ENCODE data around the gene HAPLN2. TPM values are rescaled to one million over a fixed set of nuclear protein-coding genes. Genes with fewer than 3 reads are reported as not detected.

HAPLN2 gene
- total RNA-seq (not detected), polyA plus RNA-seq (under 1 TPM; 0.38 to 0.46 TPM)

DNA sequence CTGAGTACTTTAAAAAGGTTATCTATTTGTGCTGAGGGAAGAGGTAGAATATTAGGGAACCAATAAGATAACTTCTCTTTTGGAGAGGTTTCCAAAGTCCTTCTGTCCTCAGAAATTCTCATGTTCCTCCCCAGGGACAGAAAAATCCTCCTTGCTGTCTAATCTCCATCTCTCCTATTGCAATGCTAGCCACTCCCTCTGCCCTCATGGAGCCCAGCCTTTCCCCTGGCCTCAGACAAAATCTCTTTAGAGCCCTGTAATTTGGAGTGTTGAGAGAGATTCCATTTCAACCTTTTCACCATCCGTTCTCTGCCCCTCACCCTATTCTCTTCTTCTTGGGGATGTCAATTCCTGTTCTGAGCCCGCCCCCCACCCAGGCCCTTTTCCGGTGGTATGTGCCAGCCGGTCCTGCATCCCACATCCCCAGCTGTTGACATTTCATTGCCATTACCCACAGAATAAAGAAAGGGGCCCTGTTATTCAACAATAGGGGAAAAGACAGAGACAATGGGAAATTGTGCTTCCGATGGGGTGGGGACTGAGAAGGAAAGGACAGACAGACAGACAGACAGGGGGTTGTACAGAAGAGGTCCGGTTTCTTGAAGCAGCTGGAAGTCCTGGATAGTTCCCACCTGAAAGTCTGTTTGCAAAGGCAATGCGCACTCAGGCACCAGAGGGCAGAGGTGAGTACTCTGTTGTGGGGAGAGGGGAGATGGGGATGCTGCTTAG is at the start of gene HAPLN2:
TSS of gene HAPLN2 (plus strand) at position 563 of the 729 bp plus-strand sequence. CDS start 4,076 bp downstream, outside the sequence.
- no peak for FAIRE-seq
- 4 to 5% methylated on average over 7 of the region's 7 CpGs for WGBS, 2 donors

DNA sequence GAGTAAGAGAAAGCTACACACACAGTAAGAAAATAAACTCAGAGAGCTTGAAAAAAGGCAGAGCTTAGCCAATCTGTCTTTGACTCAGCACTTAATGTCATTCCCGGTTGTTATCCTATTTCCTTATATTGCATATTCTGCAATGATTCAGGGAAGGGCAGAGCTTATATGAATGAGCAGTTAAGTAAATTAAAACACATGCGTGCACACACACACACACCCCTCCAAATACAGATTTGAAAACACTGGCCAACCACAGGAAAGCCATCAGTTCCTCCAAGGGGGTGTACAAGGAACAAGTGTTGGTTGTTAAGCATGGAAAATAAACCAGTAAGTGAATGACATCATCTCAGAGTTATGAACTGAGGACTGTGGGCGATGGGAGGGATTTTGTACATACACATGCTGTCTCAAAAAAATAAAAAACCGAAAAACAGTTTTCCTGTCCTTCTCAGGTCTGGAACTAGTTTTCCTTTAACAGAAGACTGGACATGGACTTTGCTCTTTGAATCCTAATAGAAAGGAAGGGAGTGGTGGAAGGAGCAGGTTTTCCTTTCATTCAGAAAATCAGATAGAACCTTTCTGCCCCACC is 47.9 kb upstream of the HAPLN2 start:
- Histone ChIP-seq H3K4me1 (peaks cover 0 to 9% (median 3%) of the 10 kb centered on the region in 3 donors), H3K27ac (no peak overlapping the region), H3K9me3 (no peaks in the 10 kb centered on the region), H3K4me3 (no peak overlapping the region), H3K36me3 (no peaks in the 10 kb centered on the region), H3K27me3 (no peaks in the 10 kb centered on the region)
- ATAC-seq, result peak in 3 of 4 donors; percentile 21 to 38 (median 31)
- DNase-seq, result no peak
- intact Hi-C loops (cut with DNase I), result no loop called here
- FAIRE-seq, result no peak
- TF ChIP-seq, protein P1, sequence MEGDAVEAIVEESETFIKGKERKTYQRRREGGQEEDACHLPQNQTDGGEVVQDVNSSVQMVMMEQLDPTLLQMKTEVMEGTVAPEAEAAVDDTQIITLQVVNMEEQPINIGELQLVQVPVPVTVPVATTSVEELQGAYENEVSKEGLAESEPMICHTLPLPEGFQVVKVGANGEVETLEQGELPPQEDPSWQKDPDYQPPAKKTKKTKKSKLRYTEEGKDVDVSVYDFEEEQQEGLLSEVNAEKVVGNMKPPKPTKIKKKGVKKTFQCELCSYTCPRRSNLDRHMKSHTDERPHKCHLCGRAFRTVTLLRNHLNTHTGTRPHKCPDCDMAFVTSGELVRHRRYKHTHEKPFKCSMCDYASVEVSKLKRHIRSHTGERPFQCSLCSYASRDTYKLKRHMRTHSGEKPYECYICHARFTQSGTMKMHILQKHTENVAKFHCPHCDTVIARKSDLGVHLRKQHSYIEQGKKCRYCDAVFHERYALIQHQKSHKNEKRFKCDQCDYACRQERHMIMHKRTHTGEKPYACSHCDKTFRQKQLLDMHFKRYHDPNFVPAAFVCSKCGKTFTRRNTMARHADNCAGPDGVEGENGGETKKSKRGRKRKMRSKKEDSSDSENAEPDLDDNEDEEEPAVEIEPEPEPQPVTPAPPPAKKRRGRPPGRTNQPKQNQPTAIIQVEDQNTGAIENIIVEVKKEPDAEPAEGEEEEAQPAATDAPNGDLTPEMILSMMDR (IDR thresholded peaks at IDR 0.05), result no peak
- 9 to 10% methylated on average over 4 of the region's 4 CpGs for WGBS, 2 donors

More for the DNA sequence above, at the start of gene HAPLN2:
- Histone ChIP-seq H3K27me3 (peaks cover 0 to 7% (median 3%) of the 10 kb centered on the region in 4 donors), H3K27ac (no peak within 1 kb of the TSS), H3K4me1 (peaks cover 0 to under 1% (median 0%) of the 10 kb centered on the region in 3 donors), H3K9me3 (no peaks in the 10 kb centered on the region), H3K36me3 (no peaks in the 10 kb centered on the region), H3K4me3 (no peak within 1 kb of the TSS)
- TF ChIP-seq, protein P1 (IDR thresholded peaks at IDR 0.05), result peak in 2 of 4 donors; percentile 14 to 16
- intact Hi-C loops (cut with DNase I), result no loop called here
- DNase-seq (peak in 1 of 6 donors; percentile 36), ATAC-seq (peak in 3 of 4 donors; percentile 48 to 65 (median 55))

DNA sequence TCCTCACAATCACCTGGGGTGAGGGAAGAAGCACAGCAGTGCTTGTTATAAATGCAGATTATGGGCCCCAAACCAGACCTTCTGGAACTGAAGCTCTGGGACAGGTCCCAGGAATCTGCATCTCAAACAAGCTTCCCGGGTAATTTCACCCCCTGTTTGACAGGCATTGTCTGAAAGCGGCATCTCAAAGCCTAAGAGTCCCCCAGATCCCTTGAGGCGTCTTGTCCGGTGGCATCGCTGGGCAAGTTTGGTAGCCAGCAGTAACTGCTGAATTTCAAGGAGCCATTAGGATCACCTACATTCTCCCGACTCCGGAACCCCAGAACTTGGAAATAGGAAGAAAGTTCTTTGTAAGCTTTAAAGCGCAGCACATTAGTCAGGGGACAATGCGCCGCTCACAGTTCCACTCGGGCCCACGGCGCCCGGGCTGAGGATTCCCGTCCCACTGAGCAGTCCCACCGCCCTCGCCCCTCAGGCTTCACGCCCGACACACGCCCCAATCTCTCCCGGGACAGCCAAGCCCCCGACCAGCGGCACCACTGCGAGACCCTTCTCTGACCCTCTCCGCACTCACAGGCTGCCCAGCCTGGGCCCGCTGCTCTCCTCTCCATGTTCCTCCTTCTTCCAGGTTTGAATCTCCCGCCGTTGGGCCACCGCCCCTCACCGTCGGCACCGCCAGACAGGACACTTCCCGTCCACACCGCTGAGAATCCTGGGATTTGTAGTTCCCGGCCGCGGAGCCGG is 47.1 kb upstream of the HAPLN2 start, which contains the start of gene IQGAP3:
TSS of gene IQGAP3 (minus strand) at position 647 of the 744 bp plus-strand sequence. CDS start at position 611, 36 bp downstream.
- FAIRE-seq (no peak), DNase-seq (peak; percentile 89 to 94 (median 90)), ATAC-seq (peak; percentile 98 to 99 (median 99))
- H3K27ac ChIP-seq, result no peak within 1 kb of the TSS
- H3K27me3 ChIP-seq, result no peaks in the 10 kb centered on the region
- H3K9me3 ChIP-seq, result no peaks in the 10 kb centered on the region
- peaks cover 0 to 9% (median 3%) of the 10 kb centered on the region in 3 donors for H3K4me1 ChIP-seq
- peak within 1 kb of the TSS in 2 of 4 donors; percentile 11 to 48 for H3K4me3 ChIP-seq
- H3K36me3 ChIP-seq, result no peaks in the 10 kb centered on the region
- intact Hi-C loops (cut with DNase I), result no loop called here
- WGBS, 2 donors, result 1% methylated on average over 38 of the region's 38 CpGs
- TF ChIP-seq, protein P1 (IDR thresholded peaks at IDR 0.05), result no peak

DNA sequence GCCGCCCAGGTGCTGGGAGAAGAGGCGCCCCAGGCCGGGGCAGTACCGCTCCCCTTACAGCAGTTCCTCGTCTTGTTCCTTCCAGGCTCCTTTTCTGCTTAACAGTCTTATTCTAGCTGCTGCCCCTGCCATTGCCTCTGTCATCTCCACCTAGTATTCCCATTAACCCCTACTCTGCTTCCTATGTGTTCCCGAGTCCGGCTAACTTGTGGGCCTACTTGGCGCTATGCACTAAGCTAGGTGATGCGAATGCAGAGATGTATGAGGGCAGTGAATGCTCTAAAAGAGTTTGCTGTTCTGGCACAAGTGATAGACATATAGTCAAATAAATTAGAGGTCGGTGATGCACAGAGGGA is 46.6 kb upstream of the HAPLN2 start:
- Histone ChIP-seq H3K9me3 (no peaks in the 10 kb centered on the region), H3K27ac (no peak overlapping the region)
- TF ChIP-seq, protein P1 (IDR thresholded peaks at IDR 0.05), result no peak

More for the DNA sequence above, 46.6 kb upstream of the HAPLN2 start:
- Histone ChIP-seq H3K4me3 (peak overlapping the region in 1 of 4 donors; percentile 48), H3K4me1 (peaks cover 0 to 9% (median 3%) of the 10 kb centered on the region in 3 donors), H3K36me3 (no peaks in the 10 kb centered on the region), H3K27me3 (no peaks in the 10 kb centered on the region)
- 33 to 36% methylated on average over 9 to 10 of the region's 10 CpGs for WGBS, 2 donors
- intact Hi-C loops (cut with DNase I), result no loop called here
- no peak for DNase-seq
- no peak for FAIRE-seq
- peak in 1 of 4 donors; percentile 8 for ATAC-seq
